Stimulated activated CD8-positive, alpha-beta memory T cell treated with anti-CD3 and anti-CD28 coated beads, Interleukin-7, amount 100 ng/mL, for 1 hour (primary cell): Measurements from ENCODE around the gene GPR31.
"Not testable (repeated sequence)": the region's sequence is repeated elsewhere in the genome, so short reads cannot be mapped to it uniquely, and the experiment has no call there.

Experiments used
- DNase-seq, 2 donors: peaks; one replicate each; pipeline ENCODE4 v3.0.0-alpha.2; 2020; ENCODE audit warnings: low read depth in 2 of 2

The GPR31 gene

GRCh38 chr6:167167699-167168098 is 9.9 kb upstream of the GPR31 start:
- not testable (repeated sequence) for DNase-seq

- DNase-seq, result no peak
Observed at GRCh38 chr6:167165858-167166471, 8.2 kb upstream of the GPR31 start.

GRCh38 chr6:167164261-167164660 is 6.5 kb upstream of the GPR31 start:
- DNase-seq, result no peak

GRCh38 chr6:167163476-167164011 is 5.8 kb upstream of the GPR31 start:
- no peak for DNase-seq

- DNase-seq, result no peak
Observed at GRCh38 chr6:167162591-167162990, 4.8 kb upstream of the GPR31 start.

- no peak for DNase-seq
Observed at GRCh38 chr6:167161851-167162467, 4.2 kb upstream of the GPR31 start.

- DNase-seq, result no peak
Observed at GRCh38 chr6:167157414-167157813, 366 bp downstream of the GPR31 start.

GRCh38 chr6:167154895-167155294 is 2.9 kb downstream of the GPR31 start:
- no peak for DNase-seq

GRCh38 chr6:167154291-167154690 is 3.5 kb downstream of the GPR31 start:
- DNase-seq, result no peak

GRCh38 chr6:167153521-167153959 is 4.2 kb downstream of the GPR31 start:
- DNase-seq, result no peak

GRCh38 chr6:167152862-167153261 is 4.9 kb downstream of the GPR31 start:
- DNase-seq, result no peak

GRCh38 chr6:167151648-167152047 is 6.1 kb downstream of the GPR31 start:
- no peak for DNase-seq

- DNase-seq, result no peak
Observed at GRCh38 chr6:167150941-167151549, 6.7 kb downstream of the GPR31 start.

- DNase-seq, result no peak
Observed at GRCh38 chr6:167148997-167149396, 8.8 kb downstream of the GPR31 start.

GRCh38 chr6:167148021-167148420 is 9.8 kb downstream of the GPR31 start:
- DNase-seq, result no peak

- no peak for DNase-seq
Observed at GRCh38 chr6:167146977-167147376, 10.8 kb downstream of the GPR31 start.

GRCh38 chr6:167146135-167146534 is 11.6 kb downstream of the GPR31 start:
- no peak for DNase-seq

GRCh38 chr6:167145461-167145860 is 12.3 kb downstream of the GPR31 start:
- DNase-seq, result no peak

GRCh38 chr6:167143041-167143440 is 14.7 kb downstream of the GPR31 start:
- no peak for DNase-seq

GRCh38 chr6:167142433-167142761 is 15.4 kb downstream of the GPR31 start:
- no peak for DNase-seq

- no peak for DNase-seq
Observed at GRCh38 chr6:167141667-167142432, 15.9 kb downstream of the GPR31 start.
